GM21717 (cell line): ENCODE results near the gene SH3RF2.

Experiments
- ATAC-seq: cut with Tn5 transposase; IDR thresholded peaks from one replicate; pipeline ENCODE4 v1.9.1; 2021; ENCODE audit warnings: mild to moderate bottlenecking, moderate library complexity; ENCODE audit not compliant: unreplicated experiment

Gene SH3RF2

GRCh38 chr5:146034605-146035004 is 98.2 kb downstream of the SH3RF2 start:
- no peak for ATAC-seq

GRCh38 chr5:146039420-146039819 is 103.0 kb downstream of the SH3RF2 start:
- no peak for ATAC-seq

GRCh38 chr5:146040527-146040926 is 104.1 kb downstream of the SH3RF2 start:
- no peak for ATAC-seq

GRCh38 chr5:146041180-146041789 is 104.9 kb downstream of the SH3RF2 start:
- ATAC-seq: peak; percentile 81

- no peak for ATAC-seq
These were observed 106.4 kb downstream of the SH3RF2 start for GRCh38 chr5:146042628-146043279.

- ATAC-seq: no peak
These were observed 107.3 kb downstream of the SH3RF2 start for GRCh38 chr5:146043722-146044121.

- ATAC-seq: no peak
These were observed 111.0 kb downstream of the SH3RF2 start for GRCh38 chr5:146047396-146047795.

- ATAC-seq: peak; percentile 48
These were observed 112.8 kb downstream of the SH3RF2 start for GRCh38 chr5:146048994-146049703.

GRCh38 chr5:146049704-146050026 is 113.3 kb downstream of the SH3RF2 start:
- no peak for ATAC-seq

GRCh38 chr5:146050086-146050485 is 113.7 kb downstream of the SH3RF2 start:
- no peak for ATAC-seq

GRCh38 chr5:146051678-146052077 is 115.3 kb downstream of the SH3RF2 start:
- no peak for ATAC-seq

GRCh38 chr5:146052780-146053179 is 116.4 kb downstream of the SH3RF2 start:
- no peak for ATAC-seq

- ATAC-seq: no peak
These were observed 119.1 kb downstream of the SH3RF2 start for GRCh38 chr5:146055432-146055831.

GRCh38 chr5:146059460-146060220 is 123.3 kb downstream of the SH3RF2 start:
- no peak for ATAC-seq

- no peak for ATAC-seq
These were observed 123.8 kb downstream of the SH3RF2 start for GRCh38 chr5:146060221-146060585.

GRCh38 chr5:146066968-146067367 is 130.6 kb downstream of the SH3RF2 start:
- no peak for ATAC-seq

- no peak for ATAC-seq
These were observed 131.8 kb downstream of the SH3RF2 start for GRCh38 chr5:146068206-146068605.

GRCh38 chr5:146068977-146069779 is 132.8 kb downstream of the SH3RF2 start:
- ATAC-seq: peak; percentile 72

- ATAC-seq: peak; percentile 78
These were observed 133.4 kb downstream of the SH3RF2 start for GRCh38 chr5:146069780-146070099.

- no peak for ATAC-seq
These were observed 134.4 kb downstream of the SH3RF2 start for GRCh38 chr5:146070746-146071145.

GRCh38 chr5:146071171-146071570 is 134.8 kb downstream of the SH3RF2 start:
- ATAC-seq: no peak
